ENCODE measurements around the gene SPRYD7.
"Not testable (repeated sequence)": the region's sequence is repeated elsewhere in the genome, so short reads cannot be mapped to it uniquely, and the experiment has no call there.

SPRYD7 gene, protein sequence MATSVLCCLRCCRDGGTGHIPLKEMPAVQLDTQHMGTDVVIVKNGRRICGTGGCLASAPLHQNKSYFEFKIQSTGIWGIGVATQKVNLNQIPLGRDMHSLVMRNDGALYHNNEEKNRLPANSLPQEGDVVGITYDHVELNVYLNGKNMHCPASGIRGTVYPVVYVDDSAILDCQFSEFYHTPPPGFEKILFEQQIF

DNA sequence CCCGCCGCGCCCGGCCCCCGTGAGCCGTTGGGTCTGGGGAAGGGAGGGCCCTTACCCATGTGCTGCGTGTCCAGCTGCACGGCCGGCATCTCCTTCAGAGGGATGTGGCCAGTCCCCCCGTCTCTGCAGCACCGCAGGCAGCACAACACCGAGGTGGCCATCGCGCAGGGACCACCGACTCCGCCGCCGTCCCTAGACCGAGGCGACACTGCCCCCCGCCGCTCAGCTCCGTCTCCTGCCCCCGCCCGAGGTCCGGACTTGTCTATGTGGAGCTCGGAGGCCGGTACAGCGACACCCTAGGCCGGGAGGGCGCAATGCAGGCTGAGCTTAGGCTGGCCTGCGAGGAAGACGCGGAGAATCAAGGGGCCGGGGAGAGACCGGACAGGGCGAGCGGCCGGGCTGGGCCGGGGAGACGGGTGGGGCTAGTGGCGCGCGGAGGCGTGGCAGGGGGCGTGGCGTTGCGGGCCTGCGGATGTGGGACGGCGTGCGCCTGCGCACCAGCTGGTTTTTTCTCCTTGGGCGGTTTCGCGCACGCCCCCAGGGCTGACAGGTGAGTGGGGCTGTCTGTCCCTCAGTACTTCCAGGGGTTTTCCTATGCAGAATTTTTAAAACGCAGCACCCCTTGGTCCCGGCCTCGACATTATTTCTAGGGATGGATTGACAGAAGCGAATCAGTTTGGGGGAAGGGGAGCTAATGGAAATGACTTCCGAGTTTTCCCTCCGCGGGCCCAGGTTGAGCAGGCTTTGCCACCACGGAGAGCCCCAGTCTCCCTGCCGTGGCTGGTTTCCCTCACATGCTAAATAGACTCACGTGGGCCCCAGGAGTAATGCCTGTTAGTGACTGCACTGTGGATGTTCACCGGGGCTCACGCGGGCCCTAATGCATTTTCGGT, at the start of gene SPRYD7:
SPRYD7 (minus strand) TSS at position 266 of the 893 bp plus-strand sequence; CDS start at position 161, 105 bp downstream.
- DNase-seq, result peak; percentile 99

DNA sequence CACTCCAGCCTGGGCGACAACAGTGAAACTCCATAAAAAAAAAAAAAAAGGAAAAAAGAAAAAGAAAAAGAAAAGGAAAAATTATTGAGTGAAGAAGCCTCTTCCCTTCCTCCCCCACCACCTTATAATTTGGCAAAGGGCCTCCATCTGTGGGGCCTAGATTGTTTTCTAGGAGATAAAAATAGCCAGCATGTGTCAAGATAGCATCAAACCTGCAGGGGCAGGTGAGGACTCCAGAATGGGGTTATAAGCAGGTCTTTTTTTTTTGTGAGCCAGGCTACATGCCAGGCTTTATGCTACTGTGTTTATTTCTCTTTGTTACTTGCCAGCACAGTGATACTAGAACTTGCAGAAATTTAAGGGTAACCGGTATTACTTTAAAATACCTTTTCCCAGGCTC, 49.0 kb upstream of the SPRYD7 start:
- no peak for DNase-seq

DNA sequence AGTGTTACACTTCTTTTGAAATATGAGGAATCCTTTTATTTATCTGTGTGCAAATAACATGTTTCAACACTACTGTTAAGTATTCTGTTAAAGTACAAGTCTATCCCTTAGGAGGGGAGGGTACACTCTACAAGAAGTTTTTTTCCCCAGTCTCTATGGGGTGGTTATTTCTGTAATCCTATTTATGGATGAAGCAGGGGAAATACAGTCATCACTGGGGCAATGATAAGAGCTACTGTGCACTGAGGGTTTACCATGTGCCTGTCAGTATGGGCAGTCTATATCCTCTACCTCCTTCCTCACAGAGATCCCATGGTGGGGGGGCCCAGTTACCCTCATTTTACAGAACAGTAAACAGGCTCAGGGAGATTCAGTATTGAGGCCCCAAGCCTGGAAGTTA, 44.1 kb upstream of the SPRYD7 start:
- DNase-seq, result no peak

DNA sequence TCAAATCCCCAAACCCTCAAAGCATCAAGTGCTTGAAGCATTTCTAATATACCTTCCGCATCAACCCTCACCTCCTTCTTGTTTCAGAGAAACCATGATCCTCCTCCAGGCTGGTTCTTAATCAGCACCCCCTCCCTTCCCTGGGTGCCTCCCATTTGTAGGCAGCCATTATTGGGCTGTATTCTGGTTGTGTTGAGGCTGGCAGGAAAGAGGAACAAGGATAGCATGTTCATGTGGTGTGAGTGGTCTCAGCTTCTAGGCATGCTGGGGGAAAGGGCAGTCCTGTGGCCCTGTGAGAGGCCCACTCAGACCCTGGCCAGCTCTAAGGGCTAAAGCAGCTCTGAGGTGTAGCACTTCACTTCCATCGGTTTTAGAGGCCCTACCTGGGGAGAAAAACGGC, 41.9 kb upstream of the SPRYD7 start:
- no peak for DNase-seq

DNA sequence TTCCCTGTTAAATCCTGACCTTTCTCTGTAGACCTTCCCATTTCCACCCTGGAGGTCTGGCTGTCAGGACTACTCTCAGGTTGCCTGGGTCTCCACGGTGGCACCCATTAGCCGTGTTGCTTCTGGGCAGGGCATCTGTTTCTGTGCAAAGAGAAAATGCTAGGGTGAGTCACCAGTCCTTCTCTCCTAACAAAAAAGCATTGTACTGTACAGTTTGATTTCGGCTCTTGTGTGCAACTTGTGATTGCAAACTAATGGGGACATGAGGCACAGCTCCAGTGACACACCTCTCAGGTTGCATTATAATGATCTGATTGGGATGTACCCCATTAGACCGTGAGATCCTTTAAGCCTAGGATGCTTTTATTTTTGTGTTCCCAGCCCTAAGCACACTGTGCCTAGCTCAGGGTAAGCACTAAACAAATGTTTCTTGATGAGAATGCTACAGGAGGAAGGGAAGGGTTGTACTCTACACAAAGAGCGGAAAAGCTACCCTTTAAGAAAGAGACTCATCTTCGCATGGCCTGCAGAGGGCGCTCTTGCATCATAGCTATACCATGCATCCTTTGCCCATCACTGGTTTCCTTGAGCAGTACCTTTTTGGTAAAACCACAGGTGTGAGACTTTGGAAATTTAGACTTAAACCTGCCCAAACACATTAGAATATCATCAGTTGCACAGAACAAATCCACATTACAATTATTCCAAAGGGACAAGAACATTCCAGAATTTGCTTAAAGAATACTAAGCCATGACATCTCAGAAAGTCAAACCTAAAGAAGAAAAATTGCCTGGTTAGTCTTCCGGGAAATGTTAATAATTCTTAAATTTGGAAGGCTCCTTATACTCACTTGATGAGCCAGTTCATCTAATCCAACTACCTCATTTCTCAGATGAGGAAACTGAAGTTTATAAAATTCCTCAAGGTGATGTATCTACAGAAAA, 40.4 kb upstream of the SPRYD7 start:
- no peak for DNase-seq

DNA sequence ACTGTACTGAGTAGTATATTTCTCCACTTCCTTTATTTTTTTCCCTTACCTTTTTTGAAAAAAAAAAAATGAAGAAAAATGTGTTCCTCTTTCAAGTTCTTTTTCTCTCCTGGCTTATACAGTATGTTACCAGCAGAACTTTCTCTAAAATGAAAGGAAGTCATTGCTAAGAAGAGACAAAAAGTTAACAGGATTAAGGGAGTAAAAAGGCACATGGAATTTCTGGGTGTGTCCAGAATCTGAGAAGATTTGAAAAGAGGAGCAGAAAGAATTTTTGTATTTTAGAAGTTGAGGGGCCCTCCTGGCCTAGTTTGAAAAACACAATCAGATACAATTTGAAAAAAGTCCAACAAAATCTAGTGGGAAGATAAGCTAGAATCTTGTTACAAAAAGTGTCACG, 39.7 kb upstream of the SPRYD7 start:
- DNase-seq, result no peak

DNA sequence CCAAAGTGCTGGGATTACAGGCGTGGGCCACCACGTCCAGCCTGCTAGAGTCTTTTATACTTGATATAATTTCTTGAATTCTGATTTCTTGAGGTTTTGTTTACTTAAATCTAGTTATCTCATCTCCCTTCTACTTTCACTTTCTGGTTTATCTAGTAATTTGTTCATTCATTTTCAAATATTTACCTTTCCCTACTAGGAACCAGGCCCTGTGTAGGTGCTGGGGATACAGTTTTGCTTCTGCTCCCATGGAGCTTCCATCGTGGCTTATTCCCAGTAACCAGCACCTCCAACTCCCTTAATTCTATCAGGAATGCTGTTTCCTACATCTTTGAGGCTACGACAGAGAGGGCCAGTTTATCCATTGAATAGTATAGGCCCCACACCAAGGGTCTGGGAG, 36.6 kb upstream of the SPRYD7 start:
- no peak for DNase-seq

DNA sequence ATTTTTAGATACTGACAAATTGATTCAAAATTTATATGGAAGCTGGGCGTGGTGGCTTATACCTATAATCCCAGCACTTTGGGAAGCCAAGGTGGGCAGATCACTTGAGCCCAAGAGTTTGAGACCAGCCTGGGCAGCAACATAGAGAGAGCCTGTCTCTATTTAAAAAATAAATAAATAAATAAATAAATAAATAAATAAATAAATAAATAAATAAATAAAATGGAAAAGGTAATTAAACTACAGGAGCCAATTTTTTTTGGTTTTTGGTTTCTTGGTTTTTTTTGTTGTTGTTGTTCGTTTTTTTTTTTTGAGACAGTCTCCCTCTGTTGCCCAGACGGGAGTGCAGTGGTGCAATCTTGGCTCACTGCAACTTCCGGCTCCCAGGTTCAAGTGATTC, 31.3 kb upstream of the SPRYD7 start:
- no peak for DNase-seq

DNA sequence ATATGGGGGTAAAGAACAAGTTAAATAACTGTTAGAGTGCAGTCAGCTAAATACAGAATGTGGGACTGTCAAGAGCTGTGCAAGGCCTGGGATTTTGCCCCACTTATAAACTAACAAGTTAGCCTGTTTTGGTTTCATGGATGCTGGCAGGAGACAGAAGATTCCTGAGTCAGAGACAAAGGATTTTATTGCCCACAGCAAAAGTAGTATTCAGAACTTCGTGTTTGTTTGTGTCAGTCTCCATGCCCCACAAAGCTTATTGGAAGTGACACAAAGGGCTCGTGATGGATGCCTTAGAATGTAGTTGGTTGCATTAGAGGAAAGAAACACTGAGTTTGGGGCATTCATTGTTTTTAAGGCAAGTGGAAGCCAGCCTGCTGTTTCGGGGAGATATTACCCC, 22.2 kb upstream of the SPRYD7 start:
- DNase-seq, result no peak

DNA sequence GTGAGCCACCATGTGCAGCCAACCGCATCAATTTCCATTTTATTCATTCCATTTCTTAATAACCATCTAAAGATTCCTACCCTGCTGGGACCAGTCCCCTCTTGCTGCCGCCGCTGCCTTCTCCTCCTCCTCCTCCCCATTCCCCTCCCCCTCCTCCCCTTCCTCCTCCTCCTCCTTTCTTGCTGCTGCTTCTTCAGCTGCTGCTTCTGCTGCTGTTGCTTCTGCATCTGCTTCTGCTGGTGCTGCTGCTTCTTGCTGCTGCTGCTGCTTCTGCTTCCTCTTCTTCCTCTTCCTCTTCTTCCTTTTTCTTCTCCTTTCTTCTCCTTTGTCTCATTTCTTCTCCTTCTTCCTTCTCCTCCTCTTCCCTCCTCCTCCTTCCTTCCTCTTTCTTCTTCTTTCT, 20.0 kb upstream of the SPRYD7 start:
- DNase-seq, result no peak

DNA sequence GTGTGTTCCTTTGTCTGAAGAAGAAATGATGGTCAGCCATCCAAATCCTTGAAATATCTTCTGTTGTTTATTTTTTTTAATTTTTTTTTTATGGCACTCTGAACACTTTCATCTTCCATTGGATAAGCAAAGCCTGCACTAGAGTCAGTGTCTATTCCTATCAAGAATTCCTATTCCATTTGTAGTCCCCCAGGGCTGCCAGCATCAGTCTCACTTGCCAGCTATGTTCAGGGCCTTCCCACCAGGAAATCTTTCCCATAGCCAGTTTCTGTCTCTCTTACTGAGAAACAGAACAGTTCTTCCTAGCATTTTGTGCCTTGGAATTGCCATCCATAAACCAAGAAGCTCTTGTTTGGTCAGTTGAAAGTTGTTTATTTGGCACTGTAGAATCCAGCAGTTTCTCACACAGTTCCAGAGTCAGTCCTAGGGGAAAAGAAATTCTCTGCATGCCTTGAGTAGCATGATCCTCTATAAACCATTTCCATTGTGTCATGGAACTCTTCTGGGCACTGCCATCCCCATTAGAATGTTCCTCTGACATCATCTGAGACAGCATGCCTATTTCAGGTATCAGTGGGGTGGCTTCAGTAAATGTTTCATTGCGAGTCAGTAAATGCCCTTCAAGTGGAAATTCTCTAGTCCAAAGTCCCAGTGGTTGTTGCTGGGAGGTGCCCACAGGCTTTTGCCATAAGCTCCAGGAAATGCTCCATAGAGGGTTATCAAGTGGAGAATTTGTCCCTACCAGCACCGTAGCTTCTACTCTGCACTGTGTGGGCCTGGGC, 18.7 kb upstream of the SPRYD7 start:
- DNase-seq, result no peak

DNA sequence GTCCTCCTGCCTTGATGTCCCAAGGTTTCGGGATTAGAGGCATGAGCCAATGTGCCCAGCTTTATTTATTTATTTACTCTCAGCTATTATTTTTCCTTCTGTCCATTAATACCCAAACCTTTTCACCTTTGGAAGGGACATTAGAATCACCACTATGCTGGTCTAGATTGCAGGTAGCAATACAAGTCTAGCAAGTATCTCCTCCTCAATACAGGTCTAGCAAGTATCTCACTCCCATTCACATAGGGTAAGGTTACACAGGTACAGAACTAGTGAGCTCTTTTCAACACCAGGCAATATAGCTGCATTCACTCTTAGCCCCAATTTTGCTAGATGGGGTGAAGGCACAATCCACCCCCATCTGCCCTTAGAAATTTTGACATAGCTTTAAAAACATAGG, 17.4 kb upstream of the SPRYD7 start:
- no peak for DNase-seq

DNA sequence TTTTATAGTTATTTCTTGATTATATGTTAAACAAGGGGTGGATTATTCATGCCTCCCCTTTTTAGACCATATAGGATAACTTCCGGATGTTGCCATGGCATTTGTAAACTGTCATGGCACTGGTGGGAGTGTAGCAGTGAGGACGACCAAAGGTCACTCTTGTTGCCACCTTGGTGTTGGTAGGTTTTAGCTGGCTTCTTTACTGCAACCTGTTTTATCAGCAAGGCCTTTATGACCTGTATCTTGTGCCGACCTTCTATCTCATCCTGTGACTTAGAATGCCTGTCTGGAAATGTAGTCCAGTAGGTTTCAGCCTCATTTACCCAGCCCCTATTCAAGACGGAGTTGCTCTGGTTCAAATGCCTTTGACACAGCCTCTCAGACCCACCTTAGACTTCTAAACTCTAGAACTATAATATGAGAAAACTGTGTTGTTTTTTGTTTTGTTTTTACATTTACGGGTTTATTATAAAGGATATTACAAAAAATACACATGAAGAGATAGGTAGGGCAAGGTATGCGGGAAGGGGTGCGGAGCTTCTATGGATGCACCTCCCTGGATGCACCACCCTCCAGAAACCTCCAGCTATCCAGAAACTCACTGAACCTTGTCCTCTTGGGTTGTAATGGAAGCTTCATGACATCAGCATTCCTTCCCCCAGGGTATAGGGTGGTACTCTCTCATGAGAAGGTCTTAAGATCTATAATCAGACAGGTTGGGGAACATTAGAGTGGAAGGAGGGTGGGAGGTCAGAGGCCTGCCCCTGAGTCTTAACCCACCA, 15.8 kb upstream of the SPRYD7 start:
- DNase-seq, result no peak

DNA sequence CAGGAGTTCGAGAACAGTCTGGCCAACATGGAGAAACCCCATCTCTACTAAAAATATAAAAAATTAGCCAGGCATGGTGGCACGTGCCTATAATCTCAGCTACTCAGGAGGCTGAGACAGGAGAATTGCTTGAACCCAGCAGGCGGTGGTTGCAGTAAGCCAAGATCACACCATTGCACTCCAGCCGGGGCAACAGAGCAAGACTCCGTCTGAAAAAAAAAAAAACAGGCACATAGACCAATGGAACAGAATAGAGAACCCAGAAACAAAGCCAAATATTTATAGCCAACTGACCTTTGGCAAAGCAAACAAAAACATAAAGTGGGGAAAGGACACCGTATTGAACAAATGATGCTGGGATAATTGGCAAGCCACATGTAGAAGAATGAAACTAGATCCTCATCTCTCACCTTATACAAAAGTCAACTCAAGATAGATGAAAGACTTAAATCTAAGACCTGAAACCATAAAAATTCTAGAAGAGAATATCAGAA, 12.7 kb upstream of the SPRYD7 start:
- not testable (repeated sequence) for DNase-seq

DNA sequence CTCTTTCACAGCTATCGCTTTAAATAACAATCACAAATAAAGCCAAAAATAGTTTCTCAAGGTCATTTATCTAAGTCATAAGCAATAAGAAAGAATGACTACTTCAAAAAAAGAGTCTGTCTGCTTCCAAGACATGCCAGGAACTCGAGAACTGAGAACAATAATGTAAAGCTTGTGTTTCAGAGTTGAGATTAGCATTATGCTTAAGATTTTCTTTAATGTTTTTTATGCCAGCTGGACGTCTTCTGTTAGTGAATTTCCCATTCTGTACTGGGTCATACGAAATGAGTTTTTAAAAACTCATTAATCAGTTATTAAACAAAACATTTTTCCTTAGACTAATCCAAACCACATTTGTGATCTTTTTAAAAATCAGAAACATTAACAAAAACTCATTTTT, 3.2 kb upstream of the SPRYD7 start:
- DNase-seq, result no peak

DNA sequence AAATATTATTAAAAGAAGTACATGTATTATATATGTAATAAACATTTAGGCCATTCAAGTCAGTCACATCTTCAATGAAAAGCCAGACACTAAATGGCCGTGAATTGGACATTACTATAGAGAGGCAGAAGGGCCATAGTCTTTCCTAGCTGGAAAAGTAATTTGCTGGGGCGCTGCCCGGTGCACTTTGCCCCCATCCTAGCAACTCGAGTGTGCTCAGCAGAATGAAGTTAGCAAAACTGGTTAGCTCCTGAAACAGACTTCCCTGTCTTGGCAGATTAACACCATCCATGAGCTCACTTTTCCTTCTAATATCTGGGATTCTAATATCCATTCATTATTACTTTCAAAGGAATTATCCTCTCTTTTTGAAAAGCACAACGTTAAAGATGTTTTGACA, 2.8 kb upstream of the SPRYD7 start:
- no peak for DNase-seq

DNA sequence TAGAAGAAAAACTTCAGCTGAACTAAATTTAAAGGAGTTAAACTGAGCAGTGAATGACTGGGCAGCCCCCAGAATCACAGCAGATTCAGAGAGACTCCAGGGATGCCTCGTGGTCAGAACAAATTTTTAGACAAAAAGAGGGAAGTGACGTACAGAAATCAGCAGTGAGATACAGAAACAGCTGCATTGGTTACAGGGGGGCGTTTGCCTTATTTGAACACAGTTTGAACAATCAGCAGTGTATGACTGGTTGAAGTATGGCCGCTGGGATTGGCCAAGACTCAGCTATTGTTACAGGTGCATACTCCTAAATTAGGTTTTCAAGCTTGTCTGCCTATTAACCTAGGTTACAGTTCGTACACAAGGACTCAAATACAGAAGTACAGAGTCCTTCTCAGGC, 2.2 kb upstream of the SPRYD7 start:
- DNase-seq, result no peak

DNA sequence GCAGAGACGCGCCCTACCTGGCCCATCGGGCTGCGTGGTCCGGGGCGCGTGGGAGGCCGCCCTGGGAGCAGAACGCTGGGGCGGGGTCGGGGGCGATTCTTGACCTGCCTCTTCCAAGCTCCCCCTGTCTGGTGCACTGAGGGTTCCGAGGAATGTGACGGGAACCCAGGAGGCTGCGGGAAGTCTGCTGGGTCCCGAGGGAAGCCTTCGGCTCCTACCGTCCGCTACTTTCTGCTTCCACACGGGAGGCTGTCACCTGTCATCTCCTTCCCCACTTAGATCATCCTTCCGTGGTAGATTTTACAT, 781 bp upstream of the SPRYD7 start:
- no peak for DNase-seq

DNA sequence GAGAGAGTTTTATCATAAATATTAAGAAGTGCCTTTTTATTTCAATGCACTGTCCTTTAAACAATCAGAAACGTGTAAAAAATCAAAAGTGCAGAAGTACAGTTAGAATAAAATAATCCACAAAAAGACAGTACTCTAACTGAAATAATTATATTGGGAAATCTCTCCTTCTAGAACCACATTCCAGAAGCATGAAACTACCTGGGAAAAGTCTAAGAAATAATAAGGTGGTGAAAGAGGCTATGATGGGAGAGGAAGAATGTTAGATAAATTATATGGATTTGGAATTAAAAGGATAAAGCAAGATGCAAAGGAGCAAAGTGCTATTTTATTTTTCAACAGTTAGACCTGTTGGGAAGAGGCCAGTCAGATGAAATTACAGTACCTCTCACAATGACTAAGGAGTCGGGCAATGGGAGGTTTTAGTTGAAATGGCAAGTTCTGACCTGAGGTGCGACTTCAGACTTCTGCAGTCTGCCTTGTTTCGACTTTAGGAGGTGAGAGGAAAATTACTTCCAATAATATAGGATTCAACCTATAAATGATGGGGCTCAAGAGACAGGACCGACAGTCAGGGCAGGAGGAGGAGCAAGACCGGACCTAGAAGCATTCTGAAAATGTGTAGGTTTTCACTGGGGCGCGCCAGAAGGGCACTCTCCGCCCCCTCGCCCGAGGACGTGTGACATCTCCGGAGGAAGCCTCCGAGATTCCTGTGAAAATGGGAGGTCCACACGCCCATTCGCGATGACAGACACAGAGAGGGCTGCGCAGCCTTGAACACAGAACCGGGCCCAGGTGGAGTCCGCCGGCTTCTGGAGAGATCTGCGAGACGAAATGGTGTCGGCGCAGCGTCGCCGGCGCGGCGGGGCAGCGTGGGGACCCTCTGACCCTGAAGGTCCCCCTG, 717 bp downstream of the SPRYD7 start:
- peak; percentile 56 for DNase-seq

DNA sequence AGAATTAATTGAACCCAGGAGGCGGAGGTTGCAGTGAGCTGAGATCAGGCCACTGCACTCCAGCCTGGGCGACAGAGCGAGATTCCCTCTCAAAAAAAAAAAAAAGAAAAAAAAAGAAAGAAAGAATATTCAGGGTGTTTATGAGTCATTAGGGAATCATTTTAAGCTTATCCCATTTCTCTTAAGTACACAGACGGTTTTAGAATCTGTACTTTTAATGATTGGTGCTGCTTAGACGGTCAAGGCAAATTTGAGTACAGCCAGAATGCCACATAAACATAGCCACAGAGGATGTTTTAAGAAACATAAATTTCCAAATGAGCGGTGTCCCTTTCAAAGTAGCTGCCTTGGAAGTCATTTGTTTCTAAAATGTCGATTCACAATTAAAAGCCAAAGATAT, 2.6 kb downstream of the SPRYD7 start:
- no peak for DNase-seq

DNA sequence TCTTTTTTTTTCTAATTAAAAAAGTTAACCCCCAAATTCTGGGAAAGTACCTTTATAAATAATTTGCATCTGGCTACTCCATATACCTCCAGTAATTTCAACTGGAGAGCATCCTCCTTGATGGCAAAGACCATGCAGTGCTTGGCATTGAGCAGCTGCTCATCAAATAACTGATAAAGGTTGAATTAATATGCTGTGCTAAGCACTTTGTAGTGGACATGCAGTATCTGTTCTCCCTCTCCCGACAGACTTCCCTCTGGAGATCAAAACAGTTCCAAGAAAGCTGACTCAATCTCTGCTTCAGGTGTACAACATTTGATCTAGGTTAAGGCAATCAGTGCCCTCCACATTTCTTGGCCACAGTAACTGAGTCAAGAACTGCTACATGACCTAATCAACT, 3.3 kb downstream of the SPRYD7 start:
- no peak for DNase-seq
